AG10803 (cell line): ENCODE results near the gene TRIM65.
A peak's percentile ranks its signal among the peaks of the same experiment; 100 is the strongest.

Experiments
- DNase-seq: peaks from one replicate; pipeline ENCODE4 v3.0.0; 2010; ENCODE audit warnings: low read depth
- H3K4me3 ChIP-seq: 2 replicates; pipeline ENCODE4 v1.5.1; 2011; ENCODE audit warnings: mild to moderate bottlenecking, low read length, control low read depth
- CTCF ChIP-seq: conservative IDR thresholded peaks from 2 replicates; pipeline ENCODE4 v1.5.1; 2011; ENCODE audit warnings: mild to moderate bottlenecking, low read length, control low read depth, inconsistent platforms

Gene TRIM65

GRCh38 chr17:75937652-75938051 is 40.9 kb upstream of the TRIM65 start:
- DNase-seq: no peak
- H3K4me3 ChIP-seq: no peak overlapping the region
- no peak for TF ChIP-seq CTCF

GRCh38 chr17:75933808-75934207 is 37.1 kb upstream of the TRIM65 start:
- TF ChIP-seq CTCF: no peak
- no peak overlapping the region for H3K4me3 ChIP-seq

GRCh38 chr17:75932852-75933251 is 36.1 kb upstream of the TRIM65 start:
- TF ChIP-seq CTCF: no peak
- H3K4me3 ChIP-seq: no peak overlapping the region
- no peak for DNase-seq

More at GRCh38 chr17:75933808-75934207, 37.1 kb upstream of the TRIM65 start:
- peak; percentile 11 for DNase-seq

GRCh38 chr17:75931062-75931461 is 34.3 kb upstream of the TRIM65 start:
- DNase-seq: no peak
- H3K4me3 ChIP-seq: no peak overlapping the region
- TF ChIP-seq CTCF: no peak

- TF ChIP-seq CTCF: peak; percentile 29
- peak; percentile 13 for DNase-seq
- no peak overlapping the region for H3K4me3 ChIP-seq
Measured at GRCh38 chr17:75927286-75927922, 30.7 kb upstream of the TRIM65 start.

- no peak overlapping the region for H3K4me3 ChIP-seq
- no peak for DNase-seq
- TF ChIP-seq CTCF: no peak
Measured at GRCh38 chr17:75926456-75926855, 29.7 kb upstream of the TRIM65 start.

- no peak for TF ChIP-seq CTCF
- DNase-seq: no peak
- no peak overlapping the region for H3K4me3 ChIP-seq
Measured at GRCh38 chr17:75925912-75926311, 29.2 kb upstream of the TRIM65 start.
